ENCODE measurements around the gene LCP1.

Gene LCP1

GRCh38 chr13:46122304-46122703, 59.7 kb downstream of the LCP1 start:
- peaks cover 23 to 66% (median 53%) of the 10 kb centered on the region in 4 experiments for H3K4me1 ChIP-seq (ENCODE audit: control extremely low read depth in 1 of 4, control insufficient read depth in 4 of 4, insufficient read depth in 4 of 4, low read length in 3 of 4)
- DNase-seq = no peak
- POLR2A ChIA-PET = no interaction called here
- CTCF ChIA-PET = interaction anchor here (1.0 kb wide), 1 partner anchor 8 kb away, joined by 3 read pairs; no protein-coding TSS in a partner anchor
- peaks cover 3 to 13% (median 5%) of the 10 kb centered on the region in 4 experiments for H3K36me3 ChIP-seq (ENCODE audit: control insufficient read depth in 4 of 4, insufficient read depth in 4 of 4, low read length in 3 of 4)
- H3K9me3 ChIP-seq (ENCODE audit: control extremely low read depth in 1 of 5, control insufficient read depth in 4 of 5, insufficient read depth in 2 of 5, low read depth in 1 of 5, low read length in 4 of 5) = no peaks in the 10 kb centered on the region
- no peak overlapping the region for H3K27ac ChIP-seq (ENCODE audit: insufficient read depth in 1 of 2, low read depth in 1 of 2, low read length in 2 of 2, poor library complexity in 1 of 2, severe bottlenecking in 2 of 2)
- no peaks in the 10 kb centered on the region for H3K27me3 ChIP-seq (replicated peaks in 2 of 5; ENCODE audit: control insufficient read depth in 4 of 5, insufficient read depth in 5 of 5, low read length in 4 of 5)
- H3K4me3 ChIP-seq (ENCODE audit: control insufficient read depth in 1 of 7, extremely low read depth in 1 of 7, insufficient read depth in 4 of 7, low read depth in 2 of 7, low read length in 6 of 7) = no peak overlapping the region
- 100% methylated on average over 4 of the region's 7 CpGs for WGBS (ENCODE audit: insufficient coverage)

DNA sequence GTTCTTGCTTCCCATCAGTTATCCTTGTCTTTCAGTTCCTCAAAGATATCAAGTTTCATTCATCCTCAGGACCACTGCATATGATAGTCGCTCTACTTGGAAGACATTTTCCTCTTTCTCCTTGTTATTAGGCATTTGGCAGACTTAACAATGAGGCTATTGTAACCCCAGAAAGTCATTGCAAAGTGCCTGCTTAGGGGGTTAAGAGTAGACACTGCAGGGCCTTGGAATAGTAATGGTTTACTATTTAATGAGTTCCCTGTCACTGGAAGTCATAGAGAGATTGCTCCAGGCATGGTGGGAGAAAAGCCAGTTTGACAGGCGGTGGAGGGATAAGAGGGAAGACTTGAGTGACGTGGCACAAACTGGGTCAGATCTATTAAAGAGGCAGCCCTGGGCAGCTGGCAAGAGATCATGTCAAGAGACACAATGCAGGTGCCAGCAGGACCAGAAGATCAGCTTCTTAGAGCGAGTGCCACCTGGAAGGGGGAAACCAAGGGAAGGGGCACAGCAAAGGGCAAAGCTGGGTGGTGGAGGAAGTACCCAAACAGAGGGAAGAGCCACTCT, 60.3 kb downstream of the LCP1 start:
- Histone ChIP-seq H3K4me3 (ENCODE audit: control insufficient read depth in 1 of 7, extremely low read depth in 1 of 7, insufficient read depth in 4 of 7, low read depth in 2 of 7, low read length in 6 of 7) (no peak overlapping the region), H3K4me1 (ENCODE audit: control extremely low read depth in 1 of 4, control insufficient read depth in 4 of 4, insufficient read depth in 4 of 4, low read length in 3 of 4) (peaks cover 18 to 60% (median 47%) of the 10 kb centered on the region in 4 experiments), H3K27ac (ENCODE audit: insufficient read depth in 1 of 2, low read depth in 1 of 2, low read length in 2 of 2, poor library complexity in 1 of 2, severe bottlenecking in 2 of 2) (no peak overlapping the region), H3K27me3 (replicated peaks in 2 of 5; ENCODE audit: control insufficient read depth in 4 of 5, insufficient read depth in 5 of 5, low read length in 4 of 5) (no peaks in the 10 kb centered on the region), H3K36me3 (ENCODE audit: control insufficient read depth in 4 of 4, insufficient read depth in 4 of 4, low read length in 3 of 4) (peaks cover 0 to 7% (median 2%) of the 10 kb centered on the region in 4 experiments), H3K9me3 (ENCODE audit: control extremely low read depth in 1 of 5, control insufficient read depth in 4 of 5, insufficient read depth in 2 of 5, low read depth in 1 of 5, low read length in 4 of 5) (no peaks in the 10 kb centered on the region)
- POLR2A ChIA-PET = no interaction called here
- DNase-seq = no peak
- CTCF ChIA-PET = interaction anchor here (1.0 to 1.4 kb wide), 2 partner anchors 8 to 34 kb away, joined by 3 read pairs; no protein-coding TSS in a partner anchor
- 85% methylated on average over 4 of the region's 4 CpGs for WGBS (ENCODE audit: insufficient coverage)

DNA sequence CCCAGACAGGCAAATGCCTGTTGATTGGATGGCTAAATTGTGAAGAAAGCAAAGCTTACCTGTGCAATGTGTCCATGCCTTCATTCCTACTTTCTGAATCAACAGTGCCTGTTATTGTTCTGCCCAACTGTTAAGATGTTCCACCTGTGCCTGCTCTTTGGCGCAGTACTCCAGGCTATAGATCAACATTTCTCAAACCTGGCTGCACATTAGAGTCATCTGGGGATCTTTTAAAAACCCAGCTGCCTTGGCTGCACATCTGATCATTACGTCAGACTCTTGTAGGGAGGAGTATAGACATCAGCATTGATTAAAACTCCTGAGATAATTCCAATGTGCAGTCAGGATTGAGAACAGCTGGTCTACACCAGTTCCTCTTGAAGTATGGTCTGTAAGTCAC, 60.9 kb downstream of the LCP1 start:
- Histone ChIP-seq H3K9me3 (ENCODE audit: control extremely low read depth in 1 of 5, control insufficient read depth in 4 of 5, insufficient read depth in 2 of 5, low read depth in 1 of 5, low read length in 4 of 5) (no peaks in the 10 kb centered on the region), H3K36me3 (ENCODE audit: control insufficient read depth in 4 of 4, insufficient read depth in 4 of 4, low read length in 3 of 4) (peaks cover 0 to 2% (median 0%) of the 10 kb centered on the region in 4 experiments), H3K4me1 (ENCODE audit: control extremely low read depth in 1 of 4, control insufficient read depth in 4 of 4, insufficient read depth in 4 of 4, low read length in 3 of 4) (peaks cover 14 to 55% (median 42%) of the 10 kb centered on the region in 4 experiments), H3K27ac (ENCODE audit: insufficient read depth in 1 of 2, low read depth in 1 of 2, low read length in 2 of 2, poor library complexity in 1 of 2, severe bottlenecking in 2 of 2) (no peak overlapping the region), H3K27me3 (replicated peaks in 2 of 5; ENCODE audit: control insufficient read depth in 4 of 5, insufficient read depth in 5 of 5, low read length in 4 of 5) (no peaks in the 10 kb centered on the region), H3K4me3 (ENCODE audit: control insufficient read depth in 1 of 7, extremely low read depth in 1 of 7, insufficient read depth in 4 of 7, low read depth in 2 of 7, low read length in 6 of 7) (no peak overlapping the region)
- CTCF ChIA-PET = interaction anchor here (1.4 kb wide), 1 partner anchor 33 kb away, joined by 3 read pairs; no protein-coding TSS in a partner anchor
- WGBS (ENCODE audit: insufficient coverage) = 100% methylated on average over 2 of the region's 2 CpGs
- no peak for DNase-seq
- POLR2A ChIA-PET = no interaction called here

DNA sequence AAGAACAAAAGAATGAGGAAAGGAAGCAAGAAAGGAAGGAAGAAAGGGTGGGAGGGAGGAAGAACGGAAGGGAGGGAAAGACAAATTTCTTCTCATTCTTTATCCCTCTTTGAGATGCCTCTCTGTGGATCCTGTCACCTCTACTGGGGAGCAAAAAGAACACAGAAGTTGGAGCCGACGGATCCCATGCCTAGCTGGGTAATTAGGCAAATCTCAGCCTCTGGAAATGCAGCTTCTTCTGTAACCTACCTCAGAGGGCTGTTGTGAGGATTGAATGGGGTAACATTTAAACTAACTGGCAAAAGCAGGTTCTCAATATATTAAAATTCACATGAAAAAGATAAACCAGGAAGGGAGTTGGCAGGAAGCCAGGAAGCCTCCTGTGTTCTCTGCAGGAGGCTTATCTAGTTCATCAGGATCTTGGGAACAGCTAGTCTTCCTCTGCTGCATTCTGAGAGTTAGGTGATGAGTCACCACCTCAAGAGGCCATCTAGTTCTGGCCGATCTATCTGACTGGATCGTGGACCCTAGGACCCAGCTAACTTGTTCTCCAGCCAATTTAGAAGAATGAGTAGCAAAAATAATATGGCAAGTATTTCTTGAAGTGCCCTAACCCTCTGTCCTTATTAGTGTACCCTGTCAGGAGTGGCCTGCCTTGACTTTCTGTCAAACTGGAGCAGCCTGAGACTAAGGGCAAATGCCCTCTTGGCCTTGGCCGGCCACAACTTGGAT, 61.9 kb downstream of the LCP1 start:
- DNase-seq = peak in 2 of 3 donors; percentile 34 to 42
- Histone ChIP-seq H3K9me3 (ENCODE audit: control extremely low read depth in 1 of 5, control insufficient read depth in 4 of 5, insufficient read depth in 2 of 5, low read depth in 1 of 5, low read length in 4 of 5) (no peaks in the 10 kb centered on the region), H3K27me3 (replicated peaks in 2 of 5; ENCODE audit: control insufficient read depth in 4 of 5, insufficient read depth in 5 of 5, low read length in 4 of 5) (no peaks in the 10 kb centered on the region), H3K36me3 (ENCODE audit: control insufficient read depth in 4 of 4, insufficient read depth in 4 of 4, low read length in 3 of 4) (no peaks in the 10 kb centered on the region), H3K27ac (ENCODE audit: insufficient read depth in 1 of 2, low read depth in 1 of 2, low read length in 2 of 2, poor library complexity in 1 of 2, severe bottlenecking in 2 of 2) (no peak overlapping the region), H3K4me3 (ENCODE audit: control insufficient read depth in 1 of 7, extremely low read depth in 1 of 7, insufficient read depth in 4 of 7, low read depth in 2 of 7, low read length in 6 of 7) (no peak overlapping the region), H3K4me1 (ENCODE audit: control extremely low read depth in 1 of 4, control insufficient read depth in 4 of 4, insufficient read depth in 4 of 4, low read length in 3 of 4) (peaks cover 4 to 45% (median 32%) of the 10 kb centered on the region in 4 experiments)
- CTCF ChIA-PET = interaction anchor here (0.6 to 1.7 kb wide), 6 partner anchors 18 to 1995 kb away, joined by 3 to 8 read pairs (median 3); no protein-coding TSS in a partner anchor
- POLR2A ChIA-PET = no interaction called here
- WGBS (ENCODE audit: insufficient coverage) = no CpG with 5 or more reads among the region's 6 CpGs

DNA sequence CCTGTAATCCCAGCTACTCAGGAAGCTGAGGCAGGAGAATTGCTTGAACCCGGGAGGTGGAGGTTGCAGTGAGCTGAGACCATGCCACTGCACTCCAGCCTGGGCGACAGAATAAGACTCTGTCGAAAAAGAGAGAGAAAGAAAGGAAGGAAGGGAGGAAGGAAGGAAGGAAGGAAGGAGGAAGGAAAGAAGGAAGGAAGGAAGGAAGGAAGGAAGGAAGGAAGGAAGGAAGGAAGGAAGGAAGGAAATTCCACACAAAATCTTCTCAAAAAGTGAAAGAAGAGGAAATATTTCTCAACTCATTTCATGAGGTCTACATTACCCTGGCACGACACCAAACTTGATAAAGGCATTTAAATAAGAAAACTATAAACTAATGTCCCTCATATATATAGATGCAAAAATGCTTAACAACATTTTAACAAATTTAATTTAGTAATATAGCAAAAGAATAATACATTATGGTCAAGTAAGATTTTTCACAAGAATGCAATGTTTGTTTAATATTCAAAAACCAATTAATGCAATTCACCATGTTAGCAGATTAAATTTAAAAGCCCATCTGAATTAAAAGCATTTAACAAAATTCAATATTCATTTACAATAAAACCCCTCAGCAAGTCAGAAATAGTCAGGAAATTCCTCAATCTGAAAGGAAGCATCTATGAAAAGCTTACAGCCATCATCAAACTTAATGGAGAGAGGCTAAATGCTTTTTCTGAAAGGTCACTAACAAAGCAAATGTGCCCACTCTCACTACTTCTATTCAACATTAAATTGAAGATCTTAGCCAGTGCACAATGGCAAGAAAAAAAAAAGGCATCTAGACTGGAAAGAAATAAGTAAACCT, 65.1 kb downstream of the LCP1 start:
- CTCF ChIA-PET = interaction anchor here (1.1 to 1.5 kb wide), 2 partner anchors 9 to 12 kb away, joined by 3 to 5 read pairs; partner anchors contain the start of gene CPB2
- no peaks in the 10 kb centered on the region for H3K9me3 ChIP-seq (ENCODE audit: control extremely low read depth in 1 of 5, control insufficient read depth in 4 of 5, insufficient read depth in 2 of 5, low read depth in 1 of 5, low read length in 4 of 5)

GRCh38 chr13:46114613-46115012, 67.4 kb downstream of the LCP1 start:
- Histone ChIP-seq H3K27me3 (replicated peaks in 2 of 5; ENCODE audit: control insufficient read depth in 4 of 5, insufficient read depth in 5 of 5, low read length in 4 of 5) (no peaks in the 10 kb centered on the region), H3K36me3 (ENCODE audit: control insufficient read depth in 4 of 4, insufficient read depth in 4 of 4, low read length in 3 of 4) (no peaks in the 10 kb centered on the region), H3K4me3 (ENCODE audit: control insufficient read depth in 1 of 7, extremely low read depth in 1 of 7, insufficient read depth in 4 of 7, low read depth in 2 of 7, low read length in 6 of 7) (no peak overlapping the region), H3K4me1 (ENCODE audit: control extremely low read depth in 1 of 4, control insufficient read depth in 4 of 4, insufficient read depth in 4 of 4, low read length in 3 of 4) (peaks cover 0 to 6% (median 2%) of the 10 kb centered on the region in 4 experiments), H3K27ac (ENCODE audit: insufficient read depth in 1 of 2, low read depth in 1 of 2, low read length in 2 of 2, poor library complexity in 1 of 2, severe bottlenecking in 2 of 2) (no peak overlapping the region), H3K9me3 (ENCODE audit: control extremely low read depth in 1 of 5, control insufficient read depth in 4 of 5, insufficient read depth in 2 of 5, low read depth in 1 of 5, low read length in 4 of 5) (no peaks in the 10 kb centered on the region)
- no peak for DNase-seq
- 100% methylated on average over 3 of the region's 9 CpGs for WGBS (ENCODE audit: insufficient coverage)
- ChIA-PET POLR2A (no interaction called here), CTCF (interaction anchor here (1.0 to 1.4 kb wide), 4 partner anchors 8 to 20 kb away, joined by 3 to 4 read pairs (median 4); no protein-coding TSS in a partner anchor)

More for the DNA sequence above, 65.1 kb downstream of the LCP1 start:
- no peaks in the 10 kb centered on the region for H3K36me3 ChIP-seq (ENCODE audit: control insufficient read depth in 4 of 4, insufficient read depth in 4 of 4, low read length in 3 of 4)
- POLR2A ChIA-PET = no interaction called here
- no peaks in the 10 kb centered on the region for H3K27me3 ChIP-seq (replicated peaks in 2 of 5; ENCODE audit: control insufficient read depth in 4 of 5, insufficient read depth in 5 of 5, low read length in 4 of 5)
- H3K4me1 ChIP-seq (ENCODE audit: control extremely low read depth in 1 of 4, control insufficient read depth in 4 of 4, insufficient read depth in 4 of 4, low read length in 3 of 4) = peaks cover 2 to 20% (median 11%) of the 10 kb centered on the region in 4 experiments
- H3K27ac ChIP-seq (ENCODE audit: insufficient read depth in 1 of 2, low read depth in 1 of 2, low read length in 2 of 2, poor library complexity in 1 of 2, severe bottlenecking in 2 of 2) = no peak overlapping the region
- WGBS (ENCODE audit: insufficient coverage) = 100% methylated on average over 1 of the region's 4 CpGs
- DNase-seq = no peak
- no peak overlapping the region for H3K4me3 ChIP-seq (ENCODE audit: control insufficient read depth in 1 of 7, extremely low read depth in 1 of 7, insufficient read depth in 4 of 7, low read depth in 2 of 7, low read length in 6 of 7)

Measured in common myeloid progenitor, CD34-positive (primary cell).